Kidney (tissue), 14 donors: ENCODE data around the gene NOD1. TPM values are rescaled to one million over a fixed set of nuclear protein-coding genes. Genes with fewer than 3 reads are reported as not detected.
"Not testable (repeated sequence)": the region's sequence is repeated elsewhere in the genome, so short reads cannot be mapped to it uniquely, and the experiment has no call there.

Source experiments
- DNase-seq, 5 donors: peaks; one replicate each; pipeline ENCODE4 v3.0.0-alpha.2; 2013 to 2020
- FAIRE-seq: peaks from 2 replicates; lab custom pipeline; 2012; peaks lifted over from hg19 to GRCh38; lab: Jason Lieb, UNC
- H3K27ac ChIP-seq, 2 donors: one replicate each; pipeline ENCODE4 v1.7.0; 2013; ENCODE audit warnings: low read depth in 2 of 2, low read length in 2 of 2, inconsistent platforms in 1 of 2
- H3K27me3 ChIP-seq: one replicate; pipeline ENCODE4 v1.7.1; 2013; ENCODE audit warnings: low read length, inconsistent platforms; ENCODE audit not compliant: control insufficient read depth, insufficient read depth
- H3K36me3 ChIP-seq, 3 donors: one replicate each; pipeline versions ENCODE4 v1.7.0 to v1.7.1; 2013; ENCODE audit warnings: low read length in 3 of 3, control low read depth in 1 of 3, inconsistent platforms in 1 of 3; ENCODE audit not compliant: insufficient read depth in 3 of 3, control insufficient read depth in 2 of 3
- H3K4me1 ChIP-seq, 3 donors: one replicate each; pipeline versions ENCODE4 v1.7.0 to v1.7.1; 2013; ENCODE audit warnings: low read length in 3 of 3, inconsistent platforms in 1 of 3, low read depth in 1 of 3; ENCODE audit not compliant: control insufficient read depth in 2 of 3, insufficient read depth in 2 of 3
- H3K4me3 ChIP-seq, 3 donors: one replicate each; pipeline versions ENCODE4 v1.7.0 to v1.8.1; 2013; ENCODE audit warnings: low read length in 3 of 3, control low read depth in 1 of 3, inconsistent platforms in 1 of 3
- H3K9ac ChIP-seq, 3 donors: one replicate each; pipeline versions ENCODE4 v1.7.0 to v1.7.1; 2013; ENCODE audit warnings: low read length in 3 of 3, control low read depth in 1 of 3, inconsistent platforms in 1 of 3
- H3K9me3 ChIP-seq, 3 donors: one replicate each; pipeline versions ENCODE4 v1.7.0 to v1.7.1; 2013; ENCODE audit warnings: low read length in 3 of 3, control low read depth in 1 of 3, inconsistent platforms in 1 of 3; ENCODE audit not compliant: control insufficient read depth in 2 of 3, insufficient read depth in 1 of 3
- intact Hi-C: fragments of 100-400 bp; cut with DNase I; formaldehyde crosslinking; loops from one replicate; pipeline ENCODE4 v1.11.1; 2022
- polyA plus RNA-seq: library from polyadenylated mRNA; stranded (reverse); fragments of 350-450 nt; fragmentation: Illumina TruSeq; extraction: RNeasy Lipid Tissue Mini Kit (QIAGEN cat#74804); gene quantifications from one replicate; pipeline ENCODE4 v1.2.3, GENCODE V29; 2014; ENCODE audit warnings: low read depth, low replicate concordance; ENCODE audit not compliant: insufficient read depth
- total RNA-seq: library from RNA; stranded (reverse); fragmentation: NEBNext Ultra II Directional; extraction: Animal tissue kit (Norgen Biotek cat#: 25700); gene quantifications from one replicate; pipeline ENCODE4 v1.2.1, GENCODE V29; 2021
- TF ChIP-seq, protein P1 (sequence below): IDR thresholded peaks from 3 replicates; pipeline ENCODE4 v1.5.1; 2012; ENCODE audit warnings: mild to moderate bottlenecking, moderate library complexity, borderline replicate concordance; ENCODE audit not compliant: insufficient read depth; ENCODE audit errors: extremely low read depth
- donor health status: control.
- donor health status: control.
- donor health status: control.
- donor health status: control.
- donor health status: control.
- donor health status: DM: yes; HTN: yes; CAD: no.
- donor health status: Normal renal cell carcinoma (clear cell type).

NOD1 gene
- total and polyA plus RNA-seq, 2 donors from 2014 or later, result 3.8 to 15.6 TPM

DNA sequence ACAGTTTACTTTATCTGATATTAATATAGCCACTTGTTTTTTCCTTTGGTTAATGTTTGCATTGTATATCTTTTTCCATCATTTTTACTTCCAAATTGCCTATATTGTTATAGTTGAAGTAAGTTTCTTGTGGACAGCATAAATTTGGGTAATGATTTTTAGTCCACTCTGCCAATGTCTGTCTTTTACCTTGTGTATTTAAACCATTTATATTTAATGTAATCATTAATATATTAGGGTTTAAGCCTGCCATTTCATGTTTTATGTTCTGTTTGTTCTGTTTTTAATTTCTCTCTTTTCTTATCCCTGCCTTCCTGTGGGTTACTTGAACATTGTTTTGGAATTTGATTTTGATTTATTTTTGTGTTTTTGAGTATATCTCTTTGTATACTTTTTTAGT is 12.8 kb upstream of the NOD1 start:
- no peaks in the 10 kb centered on the region for H3K9me3 ChIP-seq
- TF ChIP-seq, protein P1, sequence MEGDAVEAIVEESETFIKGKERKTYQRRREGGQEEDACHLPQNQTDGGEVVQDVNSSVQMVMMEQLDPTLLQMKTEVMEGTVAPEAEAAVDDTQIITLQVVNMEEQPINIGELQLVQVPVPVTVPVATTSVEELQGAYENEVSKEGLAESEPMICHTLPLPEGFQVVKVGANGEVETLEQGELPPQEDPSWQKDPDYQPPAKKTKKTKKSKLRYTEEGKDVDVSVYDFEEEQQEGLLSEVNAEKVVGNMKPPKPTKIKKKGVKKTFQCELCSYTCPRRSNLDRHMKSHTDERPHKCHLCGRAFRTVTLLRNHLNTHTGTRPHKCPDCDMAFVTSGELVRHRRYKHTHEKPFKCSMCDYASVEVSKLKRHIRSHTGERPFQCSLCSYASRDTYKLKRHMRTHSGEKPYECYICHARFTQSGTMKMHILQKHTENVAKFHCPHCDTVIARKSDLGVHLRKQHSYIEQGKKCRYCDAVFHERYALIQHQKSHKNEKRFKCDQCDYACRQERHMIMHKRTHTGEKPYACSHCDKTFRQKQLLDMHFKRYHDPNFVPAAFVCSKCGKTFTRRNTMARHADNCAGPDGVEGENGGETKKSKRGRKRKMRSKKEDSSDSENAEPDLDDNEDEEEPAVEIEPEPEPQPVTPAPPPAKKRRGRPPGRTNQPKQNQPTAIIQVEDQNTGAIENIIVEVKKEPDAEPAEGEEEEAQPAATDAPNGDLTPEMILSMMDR, result no peak
- FAIRE-seq (peak; percentile 66), DNase-seq (no peak)
- H3K4me1 ChIP-seq, result no peaks in the 10 kb centered on the region
- no peak overlapping the region for H3K4me3 ChIP-seq
- H3K36me3 ChIP-seq, result peaks cover 0 to 2% (median 0%) of the 10 kb centered on the region in 3 donors
- H3K9ac ChIP-seq, result no peak overlapping the region
- intact Hi-C loops, result no loop called here
- no peak overlapping the region for H3K27ac ChIP-seq
- no peaks in the 10 kb centered on the region for H3K27me3 ChIP-seq

- FAIRE-seq (no peak), DNase-seq (no peak)
- no peaks in the 10 kb centered on the region for H3K4me1 ChIP-seq
- no peaks in the 10 kb centered on the region for H3K9me3 ChIP-seq
- intact Hi-C loops, result no loop called here
- TF ChIP-seq, protein P1, result no peak
- H3K36me3 ChIP-seq, result no peaks in the 10 kb centered on the region
- H3K9ac ChIP-seq, result no peak overlapping the region
- no peaks in the 10 kb centered on the region for H3K27me3 ChIP-seq
- H3K27ac ChIP-seq, result no peak overlapping the region
- H3K4me3 ChIP-seq, result no peak overlapping the region
Observed at GRCh38 chr7:30487371-30487770, 8.8 kb upstream of the NOD1 start.

GRCh38 chr7:30485667-30486066 is 7.1 kb upstream of the NOD1 start:
- no peaks in the 10 kb centered on the region for H3K9me3 ChIP-seq
- H3K4me1 ChIP-seq, result no peaks in the 10 kb centered on the region
- no peaks in the 10 kb centered on the region for H3K36me3 ChIP-seq
- no peak overlapping the region for H3K27ac ChIP-seq
- FAIRE-seq (no peak), DNase-seq (no peak)
- H3K4me3 ChIP-seq, result no peak overlapping the region
- TF ChIP-seq, protein P1, result no peak
- no peaks in the 10 kb centered on the region for H3K27me3 ChIP-seq
- intact Hi-C loops, result no loop called here
- H3K9ac ChIP-seq, result no peak overlapping the region

DNA sequence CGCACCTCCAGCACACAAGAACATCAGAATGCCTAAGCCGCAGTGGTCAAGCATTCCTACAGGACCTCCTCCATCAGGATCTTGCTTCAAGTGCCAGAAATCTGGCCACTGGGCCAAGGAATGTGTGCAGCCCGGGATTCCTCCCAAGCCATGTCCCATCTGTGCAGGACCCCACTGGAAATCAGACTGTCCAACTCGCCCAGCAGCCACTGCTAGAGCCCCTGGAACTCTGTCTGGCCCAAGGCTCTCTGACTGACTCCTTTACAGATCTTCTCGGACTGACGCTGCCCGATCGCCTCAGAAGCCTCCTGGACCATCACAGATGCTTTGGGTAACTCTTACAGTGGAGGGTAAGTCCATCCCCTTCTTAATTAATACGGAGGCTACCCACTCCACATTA is 2.8 kb upstream of the NOD1 start:
- intact Hi-C loops, FAIRE-seq, H3K36me3 ChIP-seq, H3K27ac ChIP-seq, H3K9me3 ChIP-seq, DNase-seq, H3K27me3 ChIP-seq, H3K4me3 ChIP-seq, H3K9ac ChIP-seq: not testable (repeated sequence)
- peaks cover 0 to 13% (median 9%) of the 10 kb centered on the region in 3 donors for H3K4me1 ChIP-seq
